ENCODE measurements around the gene STRAP. TPM values are rescaled to one million over a fixed set of nuclear protein-coding genes. Genes with fewer than 3 reads are reported as not detected.

The STRAP gene, protein sequence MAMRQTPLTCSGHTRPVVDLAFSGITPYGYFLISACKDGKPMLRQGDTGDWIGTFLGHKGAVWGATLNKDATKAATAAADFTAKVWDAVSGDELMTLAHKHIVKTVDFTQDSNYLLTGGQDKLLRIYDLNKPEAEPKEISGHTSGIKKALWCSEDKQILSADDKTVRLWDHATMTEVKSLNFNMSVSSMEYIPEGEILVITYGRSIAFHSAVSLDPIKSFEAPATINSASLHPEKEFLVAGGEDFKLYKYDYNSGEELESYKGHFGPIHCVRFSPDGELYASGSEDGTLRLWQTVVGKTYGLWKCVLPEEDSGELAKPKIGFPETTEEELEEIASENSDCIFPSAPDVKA
- total RNA-seq: 164 and 165 TPM in 2 replicates

DNA sequence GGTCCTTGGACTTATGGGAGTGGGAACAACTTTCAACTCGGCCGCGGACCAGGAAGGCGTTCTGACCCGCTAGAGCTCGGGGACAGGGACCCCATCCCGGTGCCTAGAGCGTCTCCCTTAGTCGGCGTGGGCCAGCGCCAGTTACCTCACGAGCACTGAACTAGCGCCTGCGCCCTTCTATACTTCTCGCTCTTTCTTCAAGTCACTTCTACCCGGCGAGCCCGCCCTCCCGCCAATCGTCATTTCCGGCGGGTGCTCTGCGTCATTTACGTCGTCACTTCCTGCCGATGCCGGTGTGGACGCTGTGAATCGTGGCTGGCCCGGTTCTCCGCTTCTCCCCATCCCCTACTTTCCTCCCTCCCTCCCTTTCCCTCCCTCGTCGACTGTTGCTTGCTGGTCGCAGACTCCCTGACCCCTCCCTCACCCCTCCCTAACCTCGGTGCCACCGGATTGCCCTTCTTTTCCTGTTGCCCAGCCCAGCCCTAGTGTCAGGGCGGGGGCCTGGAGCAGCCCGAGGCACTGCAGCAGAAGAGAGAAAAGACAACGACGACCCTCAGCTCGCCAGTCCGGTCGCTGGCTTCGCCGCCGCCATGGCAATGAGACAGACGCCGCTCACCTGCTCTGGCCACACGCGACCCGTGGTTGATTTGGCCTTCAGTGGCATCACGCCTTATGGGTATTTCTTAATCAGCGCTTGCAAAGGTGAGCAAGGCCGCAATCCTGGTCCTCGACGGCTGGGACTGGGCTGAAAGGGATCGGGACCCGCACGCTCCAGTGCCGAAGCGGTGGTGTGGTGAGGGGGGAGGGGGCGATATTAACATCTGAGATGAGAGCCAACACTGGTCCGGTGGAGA is at the start of gene STRAP:
Gene STRAP (plus strand): TSS at position 270 of the 854 bp plus-strand sequence. CDS start 321 bp downstream, at position 591.

DNA sequence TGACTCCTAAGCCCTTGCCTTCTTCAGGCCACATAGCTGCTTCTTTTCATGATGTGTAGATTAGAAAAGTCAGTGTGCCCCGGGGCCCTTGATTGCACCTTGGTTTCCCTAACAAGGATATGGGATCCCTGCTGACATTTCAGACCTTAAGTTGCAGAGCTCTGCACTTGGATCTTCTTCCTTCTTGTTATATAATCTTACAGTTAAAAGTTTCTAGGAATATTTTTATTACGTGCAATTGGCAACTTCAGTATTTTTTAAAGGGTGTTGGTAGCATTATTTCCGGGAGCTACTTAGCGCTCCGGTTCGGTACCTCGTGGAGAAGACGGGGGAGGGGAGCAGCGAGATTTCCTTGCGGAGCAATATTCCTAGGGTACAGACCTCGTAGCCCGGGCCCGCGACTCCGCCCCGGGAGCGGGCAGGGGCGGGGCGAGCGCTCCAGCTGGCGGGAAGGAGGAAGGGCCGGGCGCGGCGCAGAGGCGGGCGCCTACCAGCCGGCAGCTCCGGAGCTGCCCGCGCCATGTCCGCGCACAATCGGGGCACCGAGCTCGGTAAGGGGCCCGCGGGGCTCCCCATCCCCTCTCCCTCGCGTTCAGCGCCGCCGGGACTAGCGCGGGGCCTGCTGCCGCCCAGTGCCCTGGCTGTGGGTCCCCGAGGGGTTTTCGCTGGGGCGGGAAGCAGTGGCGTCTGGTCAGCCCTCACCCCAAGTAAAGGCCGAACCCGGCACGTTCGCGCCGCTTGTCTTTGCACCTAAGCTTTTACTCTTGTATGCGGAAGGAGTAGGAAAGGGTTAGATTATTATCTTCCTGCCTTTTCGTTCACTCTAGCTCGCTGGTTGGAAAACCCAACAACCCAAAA is 28.9 kb downstream of the STRAP start, which contains the start of gene DERA:
Gene DERA (plus strand): TSS at position 469 of the 858 bp plus-strand sequence. CDS start 52 bp downstream, at position 521.

Other genes with a start within 250 kb of the STRAP start
- gene EPS8, start 93.0 kb upstream of the STRAP start, total RNA-seq: 116 and 131 TPM in 2 replicates
- gene DERA, start 28.9 kb downstream of the STRAP start, total RNA-seq: 65.4 and 105 TPM in 2 replicates